Esophagus muscularis mucosa (tissue), 4 donors: ENCODE measurements around the gene ARFGAP3. TPM values are rescaled to one million over a fixed set of nuclear protein-coding genes. Genes with fewer than 3 reads are reported as not detected.
A peak's percentile ranks its signal among the peaks of the same experiment; 100 is the strongest.

Source experiments
- DNase-seq: peaks from one replicate; pipeline ENCODE4 v3.0.0-alpha.2; 2017; ENCODE audit errors: extremely low spot score
- H3K27ac ChIP-seq, 4 donors: fragments of 200-600 bp; sonication (generic); replicated peaks in 1 of 4; 1 replicate in 3 of 4; 2 replicates in 1 of 4; pipeline ENCODE4 v1.5.1; 2016 to 2019; ENCODE audit warnings: mild to moderate bottlenecking in 1 of 4
- H3K27me3 ChIP-seq, 4 donors: fragments of 200-600 bp; sonication (generic); one replicate each; pipeline versions ENCODE4 v1.5.1 to v1.6.0; 2016 to 2019
- H3K36me3 ChIP-seq, 4 donors: fragments of 200-600 bp; sonication (generic); one replicate each; pipeline ENCODE4 v1.5.1; 2016 to 2019
- H3K4me1 ChIP-seq, 4 donors: fragments of 200-600 bp; sonication (generic); one replicate each; pipeline ENCODE4 v1.5.1; 2016 to 2019
- H3K4me3 ChIP-seq, 4 donors: fragments of 200-600 bp; sonication (generic); 1 replicate in 2 of 4; 2 replicates in 2 of 4; pipeline ENCODE4 v1.5.1; 2016 to 2019; ENCODE audit warnings: mild to moderate bottlenecking in 4 of 4, moderate library complexity in 1 of 4
- H3K9me3 ChIP-seq, 4 donors: fragments of 200-600 bp; sonication (generic); 1 replicate in 3 of 4; 2 replicates in 1 of 4; pipeline ENCODE4 v1.5.1; 2016 to 2019
- CTCF ChIP-seq, 3 experiments: fragments of 200-600 bp in 2 of 3; fragments of 450-650 bp in 1 of 3; sonication (generic) in 2 of 3; IDR thresholded peaks; one replicate each; pipeline ENCODE4 v1.5.1; 2017 to 2019; ENCODE audit warnings: antibody characterized with exemption in 3 of 3, mild to moderate bottlenecking in 2 of 3, moderate library complexity in 1 of 3
- EP300 ChIP-seq: sonication (generic); formaldehyde crosslinking; IDR thresholded peaks from one replicate; pipeline ENCODE4 v1.6.1; 2017; ENCODE audit warnings: antibody characterized with exemption
- POLR2A ChIP-seq: fragments of 450-650 bp; IDR thresholded peaks from one replicate; pipeline ENCODE4 v1.6.1; 2017; ENCODE audit warnings: antibody characterized with exemption, moderate library complexity, mild to moderate bottlenecking, low read depth
- POLR2AphosphoS5 ChIP-seq, 2 donors: sonication (generic); formaldehyde crosslinking; IDR thresholded peaks; one replicate each; pipeline ENCODE4 v1.6.1; 2017; ENCODE audit warnings: antibody characterized with exemption in 2 of 2
- WGBS: methylation state at CpG from one replicate; pipeline ENCODE4 v1.1.5; 2018; 5-methylcytosine and 5-hydroxymethylcytosine counted together
- intact Hi-C: fragments of 100-400 bp; cut with DNase I; formaldehyde crosslinking; loops from one replicate; pipeline ENCODE4 v1.15.1; 2023
- total RNA-seq, 4 donors: library from RNA; depleted of rRNA; stranded (reverse); fragments of >200 nt; gene quantifications; one replicate each; pipeline versions ENCODE4 v1.1.0 to v1.2.1, GENCODE V29; 2016

Gene ARFGAP3
- total RNA-seq, 4 donors from 2014 or later = 38.8 to 63.5 (median 41.4) TPM

GRCh38 chr22:42794551-42795510 is 62.2 kb downstream of the ARFGAP3 start:
- 80% methylated on average over 20 of the region's 25 CpGs for WGBS
- no peak overlapping the region for H3K27ac ChIP-seq
- intact Hi-C loops = no loop called here
- H3K9me3 ChIP-seq = no peaks in the 10 kb centered on the region
- DNase-seq = no peak
- peaks cover 16 to 38% (median 24%) of the 10 kb centered on the region in 4 donors for H3K4me1 ChIP-seq
- TF ChIP-seq EP300 = no peak
- TF ChIP-seq CTCF (IDR thresholded peaks at IDR 0.05) = no peak
- no peak for TF ChIP-seq POLR2A
- TF ChIP-seq POLR2AphosphoS5 (IDR thresholded peaks at IDR 0.05) = no peak
- H3K4me3 ChIP-seq = no peak overlapping the region
- H3K27me3 ChIP-seq = no peaks in the 10 kb centered on the region
- H3K36me3 ChIP-seq = peaks cover 11 to 53% (median 42%) of the 10 kb centered on the region in 4 donors

GRCh38 chr22:42793848-42794405 is 63.1 kb downstream of the ARFGAP3 start:
- intact Hi-C loops = no loop called here
- Histone ChIP-seq H3K4me3 (no peak overlapping the region), H3K9me3 (no peaks in the 10 kb centered on the region), H3K36me3 (peaks cover 11 to 44% (median 36%) of the 10 kb centered on the region in 4 donors), H3K4me1 (peaks cover 16 to 38% (median 24%) of the 10 kb centered on the region in 4 donors), H3K27me3 (no peaks in the 10 kb centered on the region), H3K27ac (no peak overlapping the region)
- 82% methylated on average over 3 of the region's 15 CpGs for WGBS
- DNase-seq = no peak
- TF ChIP-seq EP300 (no peak), POLR2A (no peak), POLR2AphosphoS5 (IDR thresholded peaks at IDR 0.05) (no peak), CTCF (IDR thresholded peaks at IDR 0.05) (no peak)

- 80% methylated on average over 1 of the region's 25 CpGs for WGBS
- intact Hi-C loops = no loop called here
- no peak overlapping the region for H3K4me3 ChIP-seq
- peak overlapping the region in 1 of 4 donors; percentile 76 for H3K27ac ChIP-seq
- DNase-seq = no peak
- H3K9me3 ChIP-seq = no peaks in the 10 kb centered on the region
- TF ChIP-seq POLR2AphosphoS5 (IDR thresholded peaks at IDR 0.05) (no peak), POLR2A (no peak), EP300 (no peak), CTCF (IDR thresholded peaks at IDR 0.05) (no peak)
- H3K27me3 ChIP-seq = no peaks in the 10 kb centered on the region
- peaks cover 7 to 36% (median 28%) of the 10 kb centered on the region in 4 donors for H3K36me3 ChIP-seq
- peaks cover 16 to 38% (median 24%) of the 10 kb centered on the region in 4 donors for H3K4me1 ChIP-seq
These were observed 63.9 kb downstream of the ARFGAP3 start for GRCh38 chr22:42792909-42793847.

- Histone ChIP-seq H3K4me3 (no peak overlapping the region), H3K4me1 (peaks cover 12 to 35% (median 23%) of the 10 kb centered on the region in 4 donors), H3K36me3 (peaks cover 0 to 29% (median 21%) of the 10 kb centered on the region in 4 donors), H3K27me3 (no peaks in the 10 kb centered on the region), H3K27ac (peak overlapping the region in 3 of 4 donors; percentile 47 to 76 (median 60)), H3K9me3 (no peaks in the 10 kb centered on the region)
- no peak for DNase-seq
- no peak for TF ChIP-seq POLR2A
- TF ChIP-seq EP300 = no peak
- intact Hi-C loops = no loop called here
- 83% methylated on average over 4 of the region's 13 CpGs for WGBS
These were observed 64.6 kb downstream of the ARFGAP3 start for GRCh38 chr22:42792453-42792908.
